H1 (cell line): Measurements from ENCODE around the gene FBXL16. TPM values are rescaled to one million over a fixed set of nuclear protein-coding genes. Genes with fewer than 3 reads are reported as not detected.

Experiments used
- CHD1 ChIP-seq: IDR thresholded peaks from 2 replicates; pipeline ENCODE4 v1.6.1; 2012; ENCODE audit warnings: low read depth, low read length, improper control_type of control experiment
- E2F6 ChIP-seq: IDR thresholded peaks from 2 replicates; pipeline ENCODE4 v1.6.1; 2012; ENCODE audit warnings: inconsistent platforms
- EZH2 ChIP-seq: fragments of 200-600 bp; sonication (generic); IDR thresholded peaks from 2 replicates; pipeline ENCODE4 v1.7.1; 2012; ENCODE audit warnings: low read depth, mild to moderate bottlenecking, moderate library complexity, low read length, inconsistent platforms; ENCODE audit not compliant: severe bottlenecking
- TBP ChIP-seq: IDR thresholded peaks from 2 replicates; pipeline ENCODE4 v1.6.1; 2011; ENCODE audit warnings: low read depth, low read length, improper control_type of control experiment
- USF2 ChIP-seq: IDR thresholded peaks from 2 replicates; pipeline ENCODE4 v1.6.1; 2011; ENCODE audit warnings: low read length, improper control_type of control experiment
- polyA plus RNA-seq, 7 experiments: library from polyadenylated mRNA; depleted of rRNA in 3 of 7; stranded (reverse) in 5 of 7; unstranded in 2 of 7; fragments of >200 nt in 5 of 7; fragments of 200-250 nt in 2 of 7; gene quantifications; 1 replicate in 5 of 7; 2 replicates in 1 of 7; 4 replicates in 1 of 7; pipeline versions ENCODE4 v1.2.1 to v1.2.3, GENCODE V29; 2011 to 2013; ENCODE audit warnings: missing spikeins in 2 of 7, mixed read lengths in 2 of 7
- total RNA-seq: library from RNA; stranded (reverse); fragmentation: NEBNext Ultra II Directional; extraction: Animal tissue kit (Norgen Biotek cat#: 25700); gene quantifications from 2 replicates; pipeline ENCODE4 v1.2.1, GENCODE V29; 2021

The FBXL16 gene
- total and polyA plus RNA-seq, 2 of the 8 experiments (the other 6 are each of a cell fraction or from before 2014, with no cell fraction given): 12.5 to 12.8 TPM

- TF ChIP-seq USF2 (no peak), E2F6 (no peak), EZH2 (no peak), CHD1 (no peak), TBP (no peak)
These were observed 23.7 kb downstream of the FBXL16 start (continued) for GRCh38 chr16:681746-682427.
